Measurements from ENCODE around the gene SET.

The SET gene

GRCh38 chr9:128684065-128684324 is 5.0 kb upstream of the SET start:
- peak overlapping the region; percentile 95 for H3K9ac ChIP-seq (ENCODE audit: low read length)
- H3K9me3 ChIP-seq (ENCODE audit: low read length) = no peaks in the 10 kb centered on the region
- TF ChIP-seq, protein P1, sequence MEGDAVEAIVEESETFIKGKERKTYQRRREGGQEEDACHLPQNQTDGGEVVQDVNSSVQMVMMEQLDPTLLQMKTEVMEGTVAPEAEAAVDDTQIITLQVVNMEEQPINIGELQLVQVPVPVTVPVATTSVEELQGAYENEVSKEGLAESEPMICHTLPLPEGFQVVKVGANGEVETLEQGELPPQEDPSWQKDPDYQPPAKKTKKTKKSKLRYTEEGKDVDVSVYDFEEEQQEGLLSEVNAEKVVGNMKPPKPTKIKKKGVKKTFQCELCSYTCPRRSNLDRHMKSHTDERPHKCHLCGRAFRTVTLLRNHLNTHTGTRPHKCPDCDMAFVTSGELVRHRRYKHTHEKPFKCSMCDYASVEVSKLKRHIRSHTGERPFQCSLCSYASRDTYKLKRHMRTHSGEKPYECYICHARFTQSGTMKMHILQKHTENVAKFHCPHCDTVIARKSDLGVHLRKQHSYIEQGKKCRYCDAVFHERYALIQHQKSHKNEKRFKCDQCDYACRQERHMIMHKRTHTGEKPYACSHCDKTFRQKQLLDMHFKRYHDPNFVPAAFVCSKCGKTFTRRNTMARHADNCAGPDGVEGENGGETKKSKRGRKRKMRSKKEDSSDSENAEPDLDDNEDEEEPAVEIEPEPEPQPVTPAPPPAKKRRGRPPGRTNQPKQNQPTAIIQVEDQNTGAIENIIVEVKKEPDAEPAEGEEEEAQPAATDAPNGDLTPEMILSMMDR (IDR thresholded peaks at IDR 0.05; ENCODE audit: low read length) = no peak
- TF ChIP-seq EZH2 (IDR thresholded peaks at IDR 0.05; ENCODE audit: borderline replicate concordance, low read length) = no peak
- peak overlapping the region; percentile 94 for H3K27ac ChIP-seq (ENCODE audit: low read depth, low read length, poor library complexity, severe bottlenecking)
- H3K4me1 ChIP-seq (ENCODE audit: insufficient read depth, low read length, severe bottlenecking) = peaks cover 52% of the 10 kb centered on the region
- H3K4me3 ChIP-seq (ENCODE audit: low read depth, low read length, poor library complexity, severe bottlenecking) = peak overlapping the region; percentile 90
- H4K20me1 ChIP-seq (ENCODE audit: insufficient read depth, low read length) = no peaks in the 10 kb centered on the region
- no peaks in the 10 kb centered on the region for H3K9me2 ChIP-seq (ENCODE audit: low read depth, low read length)
- H3F3A ChIP-seq (ENCODE audit: insufficient read depth, low read length) = no peaks in the 10 kb centered on the region
- H2AFZ ChIP-seq (ENCODE audit: low read length) = no peak overlapping the region
- no peaks in the 10 kb centered on the region for H3K27me3 ChIP-seq (ENCODE audit: insufficient read depth, low read length)
- 0 out of 2 replicates have a peak, but pooled peaks cover 4% of the 10 kb centered on the region for H3K36me3 ChIP-seq (ENCODE audit: insufficient read depth, low read length)
- H3K4me2 ChIP-seq (ENCODE audit: low read length) = peak overlapping the region; percentile 89
- H3K79me2 ChIP-seq (ENCODE audit: insufficient read depth, low read length) = peaks cover 31% of the 10 kb centered on the region

- Histone ChIP-seq H3K27me3 (ENCODE audit: insufficient read depth, low read length) (no peaks in the 10 kb centered on the region), H4K20me1 (ENCODE audit: insufficient read depth, low read length) (no peaks in the 10 kb centered on the region), H3K9me2 (ENCODE audit: low read depth, low read length) (no peaks in the 10 kb centered on the region), H3K27ac (ENCODE audit: low read depth, low read length, poor library complexity, severe bottlenecking) (peak overlapping the region; percentile 94), H2AFZ (ENCODE audit: low read length) (no peak overlapping the region), H3K36me3 (ENCODE audit: insufficient read depth, low read length) (0 out of 2 replicates have a peak, but pooled peaks cover 4% of the 10 kb centered on the region), H3K4me2 (ENCODE audit: low read length) (peak overlapping the region; percentile 89), H3K4me3 (ENCODE audit: low read depth, low read length, poor library complexity, severe bottlenecking) (peak overlapping the region; percentile 90), H3F3A (ENCODE audit: insufficient read depth, low read length) (no peaks in the 10 kb centered on the region), H3K9ac (ENCODE audit: low read length) (peak overlapping the region; percentile 95), H3K4me1 (ENCODE audit: insufficient read depth, low read length, severe bottlenecking) (peaks cover 52% of the 10 kb centered on the region), H3K9me3 (ENCODE audit: low read length) (no peaks in the 10 kb centered on the region), H3K79me2 (ENCODE audit: insufficient read depth, low read length) (peaks cover 31% of the 10 kb centered on the region)
- TF ChIP-seq EZH2 (IDR thresholded peaks at IDR 0.05; ENCODE audit: borderline replicate concordance, low read length) = no peak
- TF ChIP-seq, protein P1 (IDR thresholded peaks at IDR 0.05; ENCODE audit: low read length) = no peak
Measured at GRCh38 chr9:128684325-128685199, 4.5 kb upstream of the SET start.

- Histone ChIP-seq H3K4me2 (ENCODE audit: low read length) (peak overlapping the region; percentile 89), H3F3A (ENCODE audit: insufficient read depth, low read length) (no peaks in the 10 kb centered on the region), H3K79me2 (ENCODE audit: insufficient read depth, low read length) (peaks cover 41% of the 10 kb centered on the region), H4K20me1 (ENCODE audit: insufficient read depth, low read length) (peaks cover 1% of the 10 kb centered on the region), H3K9me3 (ENCODE audit: low read length) (no peaks in the 10 kb centered on the region), H3K27ac (ENCODE audit: low read depth, low read length, poor library complexity, severe bottlenecking) (peak overlapping the region; percentile 94), H3K4me1 (ENCODE audit: insufficient read depth, low read length, severe bottlenecking) (peaks cover 56% of the 10 kb centered on the region), H3K36me3 (ENCODE audit: insufficient read depth, low read length) (peaks cover 13% of the 10 kb centered on the region), H3K9ac (ENCODE audit: low read length) (peak overlapping the region; percentile 95), H3K27me3 (ENCODE audit: insufficient read depth, low read length) (no peaks in the 10 kb centered on the region), H3K9me2 (ENCODE audit: low read depth, low read length) (no peaks in the 10 kb centered on the region), H3K4me3 (ENCODE audit: low read depth, low read length, poor library complexity, severe bottlenecking) (peak overlapping the region; percentile 90), H2AFZ (ENCODE audit: low read length) (no peak overlapping the region)
- TF ChIP-seq, protein P1 (IDR thresholded peaks at IDR 0.05; ENCODE audit: low read length) = no peak
- TF ChIP-seq EZH2 (IDR thresholded peaks at IDR 0.05; ENCODE audit: borderline replicate concordance, low read length) = no peak
Measured at GRCh38 chr9:128685636-128686489, 3.2 kb upstream of the SET start.

All from OCI-LY1 (cell line).